ENCODE measurements around the gene PSMG3.

Gene PSMG3

GRCh38 chr7:1569833-1570632 is at the start of gene PSMG3:
Gene PSMG3, minus strand, starts transcription at chr7:1570032. Its CDS starts 693 bp downstream, at chr7:1569339.
- DNase-seq = peak; percentile 13 to 60

GRCh38 chr7:1618475-1618874 is 48.6 kb upstream of the PSMG3 start:
- DNase-seq = no peak

GRCh38 chr7:1617957-1618356 is 48.1 kb upstream of the PSMG3 start:
- DNase-seq = no peak

GRCh38 chr7:1616741-1617140 is 46.9 kb upstream of the PSMG3 start:
- DNase-seq = no peak

GRCh38 chr7:1611708-1612241 is 41.9 kb upstream of the PSMG3 start:
- DNase-seq = peak; percentile 7 to 21

GRCh38 chr7:1610678-1611302 is 41.0 kb upstream of the PSMG3 start:
- no peak for DNase-seq

- DNase-seq = no peak
Observed at GRCh38 chr7:1610013-1610677, 40.3 kb upstream of the PSMG3 start.

GRCh38 chr7:1609023-1609422 is 39.2 kb upstream of the PSMG3 start:
- DNase-seq = no peak

GRCh38 chr7:1608318-1608717 is 38.5 kb upstream of the PSMG3 start:
- DNase-seq = no peak

- no peak for DNase-seq
Observed at GRCh38 chr7:1607696-1608095, 37.9 kb upstream of the PSMG3 start.

- DNase-seq = no peak
Observed at GRCh38 chr7:1607001-1607400, 37.2 kb upstream of the PSMG3 start.

- DNase-seq = no peak
Observed at GRCh38 chr7:1604383-1604782, 34.6 kb upstream of the PSMG3 start.

- DNase-seq = no peak
Observed at GRCh38 chr7:1603346-1604225, 33.8 kb upstream of the PSMG3 start.

- DNase-seq = no peak
Observed at GRCh38 chr7:1602386-1602785, 32.6 kb upstream of the PSMG3 start.

GRCh38 chr7:1601956-1602355 is 32.1 kb upstream of the PSMG3 start:
- no peak for DNase-seq

GRCh38 chr7:1599640-1600395 is 30.0 kb upstream of the PSMG3 start:
- no peak for DNase-seq

GRCh38 chr7:1598961-1599639 is 29.3 kb upstream of the PSMG3 start:
- DNase-seq = no peak

GRCh38 chr7:1598286-1598685 is 28.5 kb upstream of the PSMG3 start:
- DNase-seq = no peak

GRCh38 chr7:1597791-1598190 is 28.0 kb upstream of the PSMG3 start:
- no peak for DNase-seq

- DNase-seq = no peak
Observed at GRCh38 chr7:1597066-1597760, 27.4 kb upstream of the PSMG3 start.

All from cerebellar nuclear complex (tissue), 1 donor.